HepG2 (cell line): ENCODE results near the gene CASKIN2. TPM values are rescaled to one million over a fixed set of nuclear protein-coding genes. Genes with fewer than 3 reads are reported as not detected.

Source experiments
- GPN1 ChIP-seq: sonication (generic); formaldehyde crosslinking; IDR thresholded peaks from 2 replicates; pipeline ENCODE4 v1.5.1; 2020; ENCODE audit warnings: missing genetic modification reagents, borderline replicate concordance
- HMGA1 ChIP-seq: sonication (generic); formaldehyde crosslinking; conservative IDR thresholded peaks from 2 replicates; pipeline ENCODE4 v1.4.0; 2020; ENCODE audit warnings: missing genetic modification reagents
- HNRNPK ChIP-seq: fragments of 200-400 bp; formaldehyde crosslinking; IDR thresholded peaks from 2 replicates; pipeline ENCODE4 v1.6.1; 2018; ENCODE audit warnings: low read length, low read depth, moderate library complexity, mild to moderate bottlenecking; ENCODE audit not compliant: poor library complexity, severe bottlenecking
- KLF16 ChIP-seq, 2 experiments: sonication (generic) in 1 of 2; formaldehyde crosslinking in 1 of 2; IDR thresholded peaks; 2 replicates each; pipeline versions ENCODE4 v1.6.1 to v1.8.0; 2016 to 2023; ENCODE audit warnings: missing genetic modification reagents in 2 of 2, missing compliant biosample characterization in 1 of 2
- KMT2A ChIP-seq: sonication (generic); formaldehyde crosslinking; IDR thresholded peaks from 2 replicates; pipeline ENCODE4 v1.4.0; 2020; ENCODE audit warnings: missing genetic modification reagents
- MED13 ChIP-seq: sonication (generic); formaldehyde crosslinking; IDR thresholded peaks from 2 replicates; pipeline ENCODE4 v1.5.0; 2020; ENCODE audit warnings: missing genetic modification reagents
- NRL ChIP-seq: sonication (generic); formaldehyde crosslinking; IDR thresholded peaks from 2 replicates; pipeline ENCODE4 v1.5.0; 2020; ENCODE audit warnings: missing genetic modification reagents, mild to moderate bottlenecking, moderate library complexity, borderline replicate concordance
- RFX1 ChIP-seq: fragments of 450-650 bp; IDR thresholded peaks from 2 replicates; pipeline ENCODE4 v1.6.1; 2017
- TCF12 ChIP-seq, 2 experiments: fragments of 450-650 bp in 1 of 2; sonication (generic) in 1 of 2; formaldehyde crosslinking in 1 of 2; IDR thresholded peaks; 2 replicates each; pipeline versions ENCODE4 v1.6.1 to v1.8.0; 2017 to 2022; ENCODE audit warnings: antibody characterized with exemption in 1 of 2, mild to moderate bottlenecking in 1 of 2, missing genetic modification reagents in 1 of 2, moderate library complexity in 1 of 2
- UBTF ChIP-seq: sonication (generic); formaldehyde crosslinking; IDR thresholded peaks from 2 replicates; pipeline ENCODE4 v1.4.0; 2020; ENCODE audit warnings: mild to moderate bottlenecking, missing genetic modification reagents
- ZBTB8A ChIP-seq: sonication (generic); formaldehyde crosslinking; IDR thresholded peaks from 2 replicates; pipeline ENCODE4 v1.4.0; 2020; ENCODE audit warnings: mild to moderate bottlenecking, low read depth, missing genetic modification reagents, borderline replicate concordance
- ZNF124 ChIP-seq: sonication (generic); formaldehyde crosslinking; IDR thresholded peaks from 2 replicates; pipeline ENCODE4 v1.4.0; 2020; ENCODE audit warnings: missing genetic modification reagents
- ZNF225 ChIP-seq: sonication (generic); formaldehyde crosslinking; IDR thresholded peaks from 2 replicates; pipeline ENCODE4 v1.4.0; 2020; ENCODE audit warnings: mild to moderate bottlenecking, missing genetic modification reagents
- ZNF3 ChIP-seq: IDR thresholded peaks from 2 replicates; pipeline ENCODE4 v1.7.0; 2017; ENCODE audit warnings: inconsistent platforms
- ZNF30 ChIP-seq: sonication (generic); formaldehyde crosslinking; IDR thresholded peaks from 2 replicates; pipeline ENCODE4 v1.5.0; 2020; ENCODE audit warnings: mild to moderate bottlenecking, missing genetic modification reagents
- ZNF441 ChIP-seq: sonication (generic); formaldehyde crosslinking; IDR thresholded peaks from 2 replicates; pipeline ENCODE4 v1.7.0; 2021; ENCODE audit warnings: missing genetic modification reagents, borderline replicate concordance
- ZNF678 ChIP-seq: sonication (generic); formaldehyde crosslinking; IDR thresholded peaks from 2 replicates; pipeline ENCODE4 v1.4.0; 2020; ENCODE audit warnings: mild to moderate bottlenecking, missing genetic modification reagents
- ZNF761 ChIP-seq: sonication (generic); formaldehyde crosslinking; conservative IDR thresholded peaks from 2 replicates; pipeline ENCODE4 v1.4.0; 2020; ENCODE audit warnings: mild to moderate bottlenecking, missing genetic modification reagents
- polyA plus RNA-seq, 8 experiments: library from polyadenylated mRNA; depleted of rRNA in 3 of 8; stranded (reverse) in 7 of 8; unstranded in 1 of 8; fragments of >200 nt; fragmentation: Illumina TruSeq in 4 of 8; extraction: Trizol in 4 of 8; gene quantifications; 2 replicates each; pipeline versions ENCODE4 v1.2.1 to v1.2.3, GENCODE V29; 2011 to 2016; ENCODE audit warnings: low read depth in 4 of 8, missing spikeins in 1 of 8, mixed read lengths in 1 of 8; ENCODE audit not compliant: insufficient read depth in 1 of 8
- total RNA-seq, 5 experiments: library from RNA; depleted of rRNA; stranded (reverse); fragments of >200 nt; fragmentation: Illumina TruSeq; extraction: Trizol; gene quantifications; 2 replicates each; pipeline ENCODE4 v1.2.3, GENCODE V29; 2016; ENCODE audit warnings: low read depth in 1 of 5
- TF ChIP-seq, protein P1 (sequence below): sonication (generic); formaldehyde crosslinking; IDR thresholded peaks from 2 replicates; pipeline ENCODE4; 2020; ENCODE audit warnings: missing genetic modification reagents, mild to moderate bottlenecking, borderline replicate concordance
- TF ChIP-seq, protein P2 (sequence below): sonication (generic); formaldehyde crosslinking; IDR thresholded peaks from 2 replicates; pipeline ENCODE4 v1.8.0; 2022; ENCODE audit warnings: low read depth, missing genetic modification reagents
- TF ChIP-seq, protein P3 (sequence below): fragments of 450-650 bp; IDR thresholded peaks from 2 replicates; pipeline ENCODE4 v1.6.1; 2017; ENCODE audit warnings: mild to moderate bottlenecking

CASKIN2 gene
- total and polyA plus RNA-seq, 2 of the 13 experiments (the other 11 are each of a cell fraction or from before 2014, with no cell fraction given) = 5.2 to 7.8 TPM

- TF ChIP-seq KMT2A (CRISPR knock-in tag) = no peak
- TF ChIP-seq ZNF225 (CRISPR knock-in tag) = no peak
- no peak for TF ChIP-seq UBTF
- TF ChIP-seq, protein P1, sequence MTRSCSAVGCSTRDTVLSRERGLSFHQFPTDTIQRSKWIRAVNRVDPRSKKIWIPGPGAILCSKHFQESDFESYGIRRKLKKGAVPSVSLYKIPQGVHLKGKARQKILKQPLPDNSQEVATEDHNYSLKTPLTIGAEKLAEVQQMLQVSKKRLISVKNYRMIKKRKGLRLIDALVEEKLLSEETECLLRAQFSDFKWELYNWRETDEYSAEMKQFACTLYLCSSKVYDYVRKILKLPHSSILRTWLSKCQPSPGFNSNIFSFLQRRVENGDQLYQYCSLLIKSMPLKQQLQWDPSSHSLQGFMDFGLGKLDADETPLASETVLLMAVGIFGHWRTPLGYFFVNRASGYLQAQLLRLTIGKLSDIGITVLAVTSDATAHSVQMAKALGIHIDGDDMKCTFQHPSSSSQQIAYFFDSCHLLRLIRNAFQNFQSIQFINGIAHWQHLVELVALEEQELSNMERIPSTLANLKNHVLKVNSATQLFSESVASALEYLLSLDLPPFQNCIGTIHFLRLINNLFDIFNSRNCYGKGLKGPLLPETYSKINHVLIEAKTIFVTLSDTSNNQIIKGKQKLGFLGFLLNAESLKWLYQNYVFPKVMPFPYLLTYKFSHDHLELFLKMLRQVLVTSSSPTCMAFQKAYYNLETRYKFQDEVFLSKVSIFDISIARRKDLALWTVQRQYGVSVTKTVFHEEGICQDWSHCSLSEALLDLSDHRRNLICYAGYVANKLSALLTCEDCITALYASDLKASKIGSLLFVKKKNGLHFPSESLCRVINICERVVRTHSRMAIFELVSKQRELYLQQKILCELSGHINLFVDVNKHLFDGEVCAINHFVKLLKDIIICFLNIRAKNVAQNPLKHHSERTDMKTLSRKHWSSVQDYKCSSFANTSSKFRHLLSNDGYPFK (CRISPR knock-in tag) = no peak
- no peak for TF ChIP-seq KLF16 (CRISPR knock-in tag; IDR thresholded peaks at IDR 0.05)
- TF ChIP-seq HMGA1 = no peak
- TF ChIP-seq, protein P2, sequence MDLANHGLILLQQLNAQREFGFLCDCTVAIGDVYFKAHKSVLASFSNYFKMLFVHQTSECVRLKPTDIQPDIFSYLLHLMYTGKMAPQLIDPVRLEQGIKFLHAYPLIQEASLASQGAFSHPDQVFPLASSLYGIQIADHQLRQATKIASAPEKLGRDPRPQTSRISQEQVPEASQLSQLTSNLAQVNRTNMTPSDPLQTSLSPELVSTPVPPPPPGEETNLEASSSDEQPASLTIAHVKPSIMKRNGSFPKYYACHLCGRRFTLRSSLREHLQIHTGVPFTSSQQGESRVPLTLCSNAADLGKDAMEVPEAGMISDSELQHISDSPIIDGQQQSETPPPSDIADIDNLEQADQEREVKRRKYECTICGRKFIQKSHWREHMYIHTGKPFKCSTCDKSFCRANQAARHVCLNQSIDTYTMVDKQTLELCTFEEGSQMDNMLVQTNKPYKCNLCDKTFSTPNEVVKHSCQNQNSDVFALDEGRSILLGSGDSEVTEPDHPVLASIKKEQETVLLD (CRISPR knock-in tag) = no peak
- no peak for TF ChIP-seq ZNF678
- no peak; the same call in 1 of the 2 replicates for TF ChIP-seq RFX1
- no peak for TF ChIP-seq ZNF3 (CRISPR knock-in tag)
- TF ChIP-seq HNRNPK = no peak
- 0 out of 2 replicates have a peak, but pooled peaks have one; percentile 45 for TF ChIP-seq ZNF441 (CRISPR knock-in tag)
- no peak for TF ChIP-seq ZNF30 (CRISPR knock-in tag)
- TF ChIP-seq ZNF124 (CRISPR knock-in tag) = no peak
- no peak for TF ChIP-seq ZBTB8A (CRISPR knock-in tag)
- no peak for TF ChIP-seq MED13 (CRISPR knock-in tag)
- TF ChIP-seq ZNF761 (CRISPR knock-in tag) = no peak
- TF ChIP-seq, protein P3, sequence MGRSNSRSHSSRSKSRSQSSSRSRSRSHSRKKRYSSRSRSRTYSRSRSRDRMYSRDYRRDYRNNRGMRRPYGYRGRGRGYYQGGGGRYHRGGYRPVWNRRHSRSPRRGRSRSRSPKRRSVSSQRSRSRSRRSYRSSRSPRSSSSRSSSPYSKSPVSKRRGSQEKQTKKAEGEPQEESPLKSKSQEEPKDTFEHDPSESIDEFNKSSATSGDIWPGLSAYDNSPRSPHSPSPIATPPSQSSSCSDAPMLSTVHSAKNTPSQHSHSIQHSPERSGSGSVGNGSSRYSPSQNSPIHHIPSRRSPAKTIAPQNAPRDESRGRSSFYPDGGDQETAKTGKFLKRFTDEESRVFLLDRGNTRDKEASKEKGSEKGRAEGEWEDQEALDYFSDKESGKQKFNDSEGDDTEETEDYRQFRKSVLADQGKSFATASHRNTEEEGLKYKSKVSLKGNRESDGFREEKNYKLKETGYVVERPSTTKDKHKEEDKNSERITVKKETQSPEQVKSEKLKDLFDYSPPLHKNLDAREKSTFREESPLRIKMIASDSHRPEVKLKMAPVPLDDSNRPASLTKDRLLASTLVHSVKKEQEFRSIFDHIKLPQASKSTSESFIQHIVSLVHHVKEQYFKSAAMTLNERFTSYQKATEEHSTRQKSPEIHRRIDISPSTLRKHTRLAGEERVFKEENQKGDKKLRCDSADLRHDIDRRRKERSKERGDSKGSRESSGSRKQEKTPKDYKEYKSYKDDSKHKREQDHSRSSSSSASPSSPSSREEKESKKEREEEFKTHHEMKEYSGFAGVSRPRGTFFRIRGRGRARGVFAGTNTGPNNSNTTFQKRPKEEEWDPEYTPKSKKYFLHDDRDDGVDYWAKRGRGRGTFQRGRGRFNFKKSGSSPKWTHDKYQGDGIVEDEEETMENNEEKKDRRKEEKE = no peak
- no peak for TF ChIP-seq NRL (CRISPR knock-in tag)
- no peak for TF ChIP-seq TCF12 (IDR thresholded peaks at IDR 0.05)
- no peak for TF ChIP-seq TCF12 (CRISPR knock-in tag; IDR thresholded peaks at IDR 0.05)
- TF ChIP-seq GPN1 (CRISPR knock-in tag) = no peak
Observed at GRCh38 chr17:75459590-75460267, 55.6 kb downstream of the CASKIN2 start (continued).
